ENCODE data around the gene CAPRIN2.

- TF ChIP-seq POLR2A (IDR thresholded peaks at IDR 0.05; ENCODE audit: low read length), result no peak
- no peak for TF ChIP-seq KDM1A (IDR thresholded peaks at IDR 0.05; ENCODE audit: low read depth)
- no peak for TF ChIP-seq EP300 (IDR thresholded peaks at IDR 0.05)
- no peak for TF ChIP-seq CTCF (IDR thresholded peaks at IDR 0.05)
- no peak for TF ChIP-seq JUNB (IDR thresholded peaks at IDR 0.05)
- no peak for TF ChIP-seq MAX (IDR thresholded peaks at IDR 0.05)
- no peak for TF ChIP-seq SMC3 (IDR thresholded peaks at IDR 0.05)
- TF ChIP-seq NFE2L2 (conservative IDR thresholded peaks at IDR 0.05; ENCODE audit: low read length), result no peak
- TF ChIP-seq JUN (IDR thresholded peaks at IDR 0.05), result no peak
- no peak for TF ChIP-seq PHF8 (IDR thresholded peaks at IDR 0.05; ENCODE audit: borderline replicate concordance, low read depth)
- TF ChIP-seq CHD2 (IDR thresholded peaks at IDR 0.05; ENCODE audit: low read length, partially characterized antibody), result no peak
- TF ChIP-seq CBX2 (IDR thresholded peaks at IDR 0.05; ENCODE audit: borderline replicate concordance, low read depth), result no peak
- no peak for TF ChIP-seq EHF (CRISPR knock-in tag; IDR thresholded peaks at IDR 0.05)
Observed at GRCh38 chr12:30774599-30774998, 19.8 kb upstream of the CAPRIN2 start.

Measured in A549 (cell line).